Activated T-cell treated with anti-CD3 and anti-CD28 coated beads for 1 hour (primary cell): ENCODE data around the gene MAPK14.
"Not testable (repeated sequence)": the region's sequence is repeated elsewhere in the genome, so short reads cannot be mapped to it uniquely, and the experiment has no call there.

Source experiments
- DNase-seq: peaks from one replicate; pipeline ENCODE4 v3.0.0-alpha.2; 2020; ENCODE audit warnings: low read depth

MAPK14 gene

GRCh38 chr6:36123270-36124139 is 95.9 kb downstream of the MAPK14 start:
- peak; percentile 84 for DNase-seq

GRCh38 chr6:36124346-36124745 is 96.7 kb downstream of the MAPK14 start:
- not testable (repeated sequence) for DNase-seq

- DNase-seq: no peak
Measured at GRCh38 chr6:36124881-36125280, 97.3 kb downstream of the MAPK14 start.

- no peak for DNase-seq
Measured at GRCh38 chr6:36125575-36125974, 98.0 kb downstream of the MAPK14 start.

DNA sequence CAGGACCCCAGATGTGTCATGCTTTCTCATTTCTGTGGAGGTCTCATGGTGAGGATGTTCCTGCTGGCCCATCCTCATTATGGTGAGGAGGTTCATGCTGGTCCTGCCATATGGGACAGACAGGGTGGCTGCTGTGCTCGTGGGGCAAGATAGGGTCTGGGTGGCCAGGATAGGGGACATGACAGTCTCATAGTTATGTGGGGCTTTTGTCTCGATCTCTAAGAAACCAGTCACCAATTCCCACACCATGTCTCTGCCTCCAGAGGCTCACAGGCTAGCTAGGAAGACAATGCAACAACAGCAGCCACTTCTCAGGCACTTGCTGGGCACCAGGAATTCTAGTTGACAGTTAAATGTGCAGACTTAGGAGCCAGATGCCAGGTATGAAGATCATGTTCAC is 98.5 kb downstream of the MAPK14 start:
- DNase-seq: no peak

- no peak for DNase-seq
Measured at GRCh38 chr6:36126553-36127458, 99.2 kb downstream of the MAPK14 start.

DNA sequence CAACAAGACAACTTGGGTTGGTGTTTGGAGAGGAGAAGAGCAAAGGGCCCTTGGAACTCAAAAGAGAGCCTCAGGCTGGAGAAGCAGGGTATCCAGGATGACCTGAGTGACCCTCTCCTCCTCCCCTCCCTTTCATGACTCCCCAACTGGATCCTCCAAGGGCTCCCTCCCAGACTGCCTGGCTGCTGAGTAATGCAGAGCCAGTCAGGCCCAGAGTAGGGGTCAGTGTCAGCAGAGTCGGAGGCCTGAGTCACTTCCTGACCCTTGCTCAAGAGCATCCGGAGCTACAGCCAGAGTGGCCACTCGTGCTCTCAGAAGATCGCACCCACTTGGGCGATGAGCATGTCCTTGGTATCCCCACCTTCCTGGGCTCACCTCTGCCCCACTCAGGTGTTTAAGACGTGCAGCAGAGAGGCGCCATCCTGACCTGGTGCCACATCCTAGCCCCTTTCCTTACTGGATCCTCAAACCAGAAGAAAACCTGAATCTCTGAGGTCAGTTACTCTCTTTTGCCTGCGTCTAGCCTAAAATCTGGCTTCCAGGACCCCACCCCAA is 99.9 kb downstream of the MAPK14 start:
- no peak for DNase-seq

GRCh38 chr6:36128073-36128472 is 100.5 kb downstream of the MAPK14 start:
- DNase-seq: no peak

GRCh38 chr6:36128793-36129192 is 101.2 kb downstream of the MAPK14 start:
- no peak for DNase-seq

GRCh38 chr6:36129334-36129733 is 101.7 kb downstream of the MAPK14 start:
- not testable (repeated sequence) for DNase-seq

DNA sequence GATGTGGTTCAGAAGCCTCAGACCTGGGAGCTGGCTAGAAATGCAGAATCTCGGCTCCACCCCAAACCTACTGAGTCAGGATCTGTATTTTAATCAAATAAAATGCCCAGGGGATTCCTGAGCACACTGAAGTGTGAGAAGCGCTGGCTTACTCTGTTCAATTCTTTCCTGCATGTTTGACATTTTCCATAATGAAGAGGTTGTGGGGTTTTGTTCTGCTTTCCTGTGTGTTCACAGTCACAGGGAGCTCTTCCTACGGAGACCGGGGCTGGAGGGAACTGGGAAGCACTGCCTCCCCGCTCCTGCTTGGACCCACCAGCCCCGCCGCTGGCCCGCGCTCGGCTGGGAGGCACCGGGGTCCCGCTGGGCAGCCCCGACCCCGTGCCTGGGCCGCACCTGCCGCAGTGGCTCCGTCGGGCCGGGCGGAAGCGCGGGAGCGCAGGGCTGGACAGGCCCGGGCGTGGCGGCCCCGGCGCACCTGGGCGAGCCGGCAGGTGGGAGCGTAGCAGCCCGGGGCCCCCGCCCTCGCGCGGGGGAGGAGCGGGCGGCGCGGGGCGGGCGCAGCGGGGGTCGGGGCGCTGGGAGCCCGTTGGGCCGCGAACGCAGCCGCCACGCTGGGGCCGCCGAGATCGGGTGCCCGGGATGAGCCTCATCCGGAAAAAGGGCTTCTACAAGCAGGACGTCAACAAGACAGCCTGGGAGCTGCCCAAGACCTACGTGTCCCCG is 102.5 kb downstream of the MAPK14 start, which contains the start of gene MAPK13:
MAPK13 (plus strand) TSS at position 573 of the 726 bp plus-strand sequence; CDS start at position 643, 70 bp downstream.
- DNase-seq: no peak

- DNase-seq: no peak
Measured at GRCh38 chr6:36130667-36131510, 103.3 kb downstream of the MAPK14 start.

GRCh38 chr6:36131511-36132245 is 104.1 kb downstream of the MAPK14 start:
- no peak for DNase-seq

DNA sequence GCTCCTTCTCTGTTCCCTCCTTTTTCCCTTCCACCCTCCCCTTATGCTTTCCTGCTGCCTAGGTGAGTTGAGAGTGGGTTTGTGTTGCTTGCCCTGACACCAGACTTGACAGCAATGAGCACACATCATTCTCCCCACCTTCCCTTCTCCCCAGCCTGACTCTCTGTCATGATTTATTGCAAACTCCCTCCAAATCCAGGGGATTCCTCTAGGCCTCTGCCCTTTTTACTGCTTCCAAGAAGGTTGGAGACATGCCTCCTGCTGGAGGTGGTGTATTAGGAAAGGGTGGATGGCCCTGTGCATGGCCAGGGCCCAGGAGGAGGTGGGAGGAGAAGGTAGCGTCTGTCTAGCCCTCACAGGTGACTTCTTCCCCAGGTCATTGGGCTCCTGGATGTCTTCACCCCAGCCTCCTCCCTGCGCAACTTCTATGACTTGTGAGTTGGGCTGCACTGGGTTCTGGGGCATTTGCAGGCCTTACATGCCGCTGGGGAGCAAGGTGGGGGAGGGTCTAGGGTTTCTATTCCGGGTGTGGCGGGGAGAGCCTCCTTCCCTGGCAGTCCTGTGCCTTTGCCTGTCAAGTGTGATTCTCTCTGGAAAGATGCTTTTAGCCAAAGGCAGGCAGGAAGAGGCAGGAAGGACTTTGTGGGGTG is 104.8 kb downstream of the MAPK14 start:
- DNase-seq: no peak

GRCh38 chr6:36133148-36133547 is 105.5 kb downstream of the MAPK14 start:
- DNase-seq: no peak

- DNase-seq: no peak
Measured at GRCh38 chr6:36133912-36134311, 106.3 kb downstream of the MAPK14 start.

DNA sequence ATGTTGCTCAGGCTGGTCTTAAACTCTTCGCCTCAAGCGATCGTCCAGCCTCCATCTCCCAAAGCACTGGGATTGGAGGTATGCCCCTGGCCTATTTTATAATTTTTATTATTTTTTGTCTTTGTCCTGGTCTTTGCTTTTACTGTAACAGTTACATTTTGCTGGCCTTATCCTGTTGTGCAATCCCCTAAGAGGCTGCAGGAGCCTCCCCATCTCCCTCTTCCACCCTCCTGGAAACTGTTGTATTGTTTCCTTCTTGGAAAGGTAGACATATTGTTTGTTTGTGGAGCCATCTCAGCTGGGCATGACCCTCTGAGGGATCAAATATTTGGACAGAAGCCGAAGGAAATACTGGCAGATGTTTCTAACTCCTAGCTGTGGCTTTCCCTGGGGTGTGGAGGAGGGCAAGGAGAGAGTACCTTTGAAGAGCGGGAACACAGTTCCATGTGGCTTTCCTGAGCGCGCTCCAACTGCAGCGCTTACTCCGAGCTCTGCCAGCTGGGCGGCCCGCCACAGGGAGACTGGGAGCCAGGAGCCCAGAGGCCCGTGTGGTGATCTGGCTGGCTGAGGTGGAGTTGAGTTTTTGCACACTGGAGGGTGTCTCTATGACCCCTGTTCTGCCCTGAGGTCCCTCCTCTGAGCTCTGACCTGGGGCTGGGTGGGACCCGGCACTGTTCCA is 107.6 kb downstream of the MAPK14 start:
- DNase-seq: no peak

DNA sequence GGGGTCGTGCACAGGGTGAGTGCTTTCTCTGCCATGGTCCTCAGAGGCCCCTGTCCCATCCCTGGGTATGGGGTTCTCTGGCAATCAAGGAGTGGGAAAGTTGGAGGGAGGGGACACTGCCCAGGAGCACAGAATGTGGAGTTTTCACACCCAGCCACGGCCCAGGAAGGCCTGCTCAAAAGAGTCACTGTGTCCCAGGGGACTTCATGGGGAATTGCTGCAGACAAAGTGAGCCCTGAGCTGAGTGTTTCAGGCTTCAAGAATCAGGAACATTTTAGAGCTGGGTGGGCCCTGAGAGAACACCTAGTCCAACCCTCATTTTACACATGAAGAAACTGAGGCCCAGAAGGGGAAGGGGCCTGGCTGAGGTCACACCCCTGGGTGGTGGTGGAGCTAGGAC is 108.4 kb downstream of the MAPK14 start:
- no peak for DNase-seq

DNA sequence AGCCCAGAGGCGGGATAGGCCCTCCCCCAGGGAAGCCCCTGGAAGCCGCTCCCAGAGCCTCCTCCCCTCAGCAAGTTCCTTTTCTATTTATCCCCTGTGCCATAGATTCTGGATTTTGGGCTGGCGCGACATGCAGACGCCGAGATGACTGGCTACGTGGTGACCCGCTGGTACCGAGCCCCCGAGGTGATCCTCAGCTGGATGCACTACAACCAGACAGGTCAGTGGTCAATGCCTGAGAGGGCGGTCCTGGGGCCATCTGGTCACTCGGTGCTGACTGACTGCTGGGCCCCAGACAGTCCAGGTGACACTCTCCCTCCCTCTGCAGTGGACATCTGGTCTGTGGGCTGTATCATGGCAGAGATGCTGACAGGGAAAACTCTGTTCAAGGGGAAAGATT is 108.9 kb downstream of the MAPK14 start:
- DNase-seq: no peak
